PC-9 (cell line): Measurements from ENCODE around the gene EPHX1. TPM values are rescaled to one million over a fixed set of nuclear protein-coding genes. Genes with fewer than 3 reads are reported as not detected.

Experiments
- BruUV-seq: library from RNA; stranded (reverse); fragments of 400-500 nt; replicated peaks from 2 replicates; lab custom pipeline; 2021; lab: Mats Ljungman, UMichigan
- CTCF ChIA-PET: fragments of 300-600 bp; sonication (Branson Sonifier 250); formaldehyde crosslinking; loops from one replicate; lab custom pipeline; 2022; ENCODE audit warnings: antibody characterized with exemption; lab: Charles Lee
- POLR2A ChIA-PET: fragments of 300-600 bp; sonication (Branson Sonifier 250); formaldehyde crosslinking; loops from one replicate; lab custom pipeline; 2022; ENCODE audit warnings: antibody characterized with exemption; ENCODE audit not compliant: unreplicated experiment; lab: Charles Lee
- DNase-seq, 2 experiments: peaks; one replicate each; pipeline versions ENCODE4 v3.0.0 to v3.0.0-alpha.2; 2015 to 2022; ENCODE audit warnings: mixed read lengths in 1 of 2
- H2AFZ ChIP-seq: fragments of 200-600 bp; sonication (generic); 2 replicates; pipeline ENCODE4 v1.8.1; 2017; ENCODE audit warnings: antibody characterized with exemption
- H3F3A ChIP-seq: fragments of 200-600 bp; sonication (generic); 2 replicates; pipeline ENCODE4 v1.8.1; 2017; ENCODE audit warnings: antibody characterized with exemption, mild to moderate bottlenecking, low read depth; ENCODE audit not compliant: insufficient read depth
- H3K27ac ChIP-seq: fragments of 200-600 bp; sonication (generic); 2 replicates; pipeline ENCODE4 v1.6.1; 2016; ENCODE audit warnings: mixed run types
- H3K27me3 ChIP-seq: fragments of 200-600 bp; sonication (generic); 2 replicates; pipeline ENCODE4 v1.6.1; 2016; ENCODE audit warnings: low read depth, mixed run types; ENCODE audit not compliant: insufficient read depth
- H3K36me3 ChIP-seq: fragments of 200-600 bp; sonication (generic); 2 replicates; pipeline ENCODE4 v1.6.1; 2016; ENCODE audit warnings: low read depth, mixed run types
- H3K4me1 ChIP-seq: fragments of 200-600 bp; sonication (generic); replicated peaks from 2 replicates; pipeline ENCODE4 v1.6.1; 2016; ENCODE audit warnings: mixed run types; ENCODE audit not compliant: insufficient read depth
- H3K4me2 ChIP-seq: fragments of 200-600 bp; sonication (generic); 2 replicates; pipeline ENCODE4 v1.6.1; 2017; ENCODE audit warnings: mixed run types
- H3K4me3 ChIP-seq: fragments of 200-600 bp; sonication (generic); 2 replicates; pipeline ENCODE4 v1.6.1; 2016; ENCODE audit warnings: mixed run types
- H3K79me2 ChIP-seq: fragments of 200-600 bp; sonication (generic); 2 replicates; pipeline ENCODE4 v1.6.1; 2017; ENCODE audit warnings: low read depth, mixed run types
- H3K9me2 ChIP-seq: fragments of 200-600 bp; sonication (generic); 2 replicates; pipeline ENCODE4 v1.8.1; 2017; ENCODE audit warnings: mild to moderate bottlenecking; ENCODE audit not compliant: insufficient read depth
- H3K9me3 ChIP-seq: fragments of 200-600 bp; sonication (generic); 2 replicates; pipeline ENCODE4 v1.8.1; 2016; ENCODE audit warnings: low read depth; ENCODE audit not compliant: insufficient read depth
- H4K20me1 ChIP-seq: fragments of 200-600 bp; sonication (generic); 2 replicates; pipeline ENCODE4 v1.8.1; 2017; ENCODE audit not compliant: insufficient read depth
- EZH2 ChIP-seq: fragments of 200-600 bp; sonication (generic); IDR thresholded peaks from 2 replicates; pipeline ENCODE4 v1.8.0; 2017; ENCODE audit warnings: antibody characterized with exemption, low read depth
- intact Hi-C: fragments of 100-400 bp; cut with micrococcal nuclease; formaldehyde crosslinking; loops from one replicate; pipeline ENCODE4 v1.10.0; 2022; ENCODE audit not compliant: unreplicated experiment
- total RNA-seq: library from RNA; stranded (reverse); gene quantifications from 2 replicates; pipeline ENCODE4 v1.2.3, GENCODE V29; 2021
- TF ChIP-seq, protein P1 (sequence below): fragments of 200-600 bp; sonication (generic); conservative IDR thresholded peaks from 2 replicates; pipeline ENCODE4 v1.6.1; 2017; ENCODE audit warnings: mixed run types, antibody characterized with exemption, mild to moderate bottlenecking, moderate library complexity

Gene EPHX1
- total RNA-seq, 1 experiment from 2014 or later: 313 TPM

- H3K9me2 ChIP-seq: no peaks in the 10 kb centered on the region
- no peaks in the 10 kb centered on the region for H3K79me2 ChIP-seq
- H3K4me3 ChIP-seq: no peak overlapping the region
- POLR2A ChIA-PET: no interaction called here
- H3K27me3 ChIP-seq: no peaks in the 10 kb centered on the region
- no peak for TF ChIP-seq EZH2
- TF ChIP-seq, protein P1, sequence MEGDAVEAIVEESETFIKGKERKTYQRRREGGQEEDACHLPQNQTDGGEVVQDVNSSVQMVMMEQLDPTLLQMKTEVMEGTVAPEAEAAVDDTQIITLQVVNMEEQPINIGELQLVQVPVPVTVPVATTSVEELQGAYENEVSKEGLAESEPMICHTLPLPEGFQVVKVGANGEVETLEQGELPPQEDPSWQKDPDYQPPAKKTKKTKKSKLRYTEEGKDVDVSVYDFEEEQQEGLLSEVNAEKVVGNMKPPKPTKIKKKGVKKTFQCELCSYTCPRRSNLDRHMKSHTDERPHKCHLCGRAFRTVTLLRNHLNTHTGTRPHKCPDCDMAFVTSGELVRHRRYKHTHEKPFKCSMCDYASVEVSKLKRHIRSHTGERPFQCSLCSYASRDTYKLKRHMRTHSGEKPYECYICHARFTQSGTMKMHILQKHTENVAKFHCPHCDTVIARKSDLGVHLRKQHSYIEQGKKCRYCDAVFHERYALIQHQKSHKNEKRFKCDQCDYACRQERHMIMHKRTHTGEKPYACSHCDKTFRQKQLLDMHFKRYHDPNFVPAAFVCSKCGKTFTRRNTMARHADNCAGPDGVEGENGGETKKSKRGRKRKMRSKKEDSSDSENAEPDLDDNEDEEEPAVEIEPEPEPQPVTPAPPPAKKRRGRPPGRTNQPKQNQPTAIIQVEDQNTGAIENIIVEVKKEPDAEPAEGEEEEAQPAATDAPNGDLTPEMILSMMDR: no peak
- DNase-seq: no peak
- H3K27ac ChIP-seq: no peak overlapping the region
- BruUV-seq: no TSS peak
- peaks cover 36% of the 10 kb centered on the region; the same call in 1 of the 2 replicates for H3K36me3 ChIP-seq
- no peak overlapping the region for H2AFZ ChIP-seq
- no peaks in the 10 kb centered on the region for H3K9me3 ChIP-seq
- H4K20me1 ChIP-seq: no peaks in the 10 kb centered on the region
- no peaks in the 10 kb centered on the region for H3K4me1 ChIP-seq
- intact Hi-C loops: no loop called here
- H3F3A ChIP-seq: peaks cover 6% of the 10 kb centered on the region
- CTCF ChIA-PET: no interaction called here
- H3K4me2 ChIP-seq: no peak overlapping the region
Measured at GRCh38 chr1:225863167-225863566, 53.2 kb downstream of the EPHX1 start.

DNA sequence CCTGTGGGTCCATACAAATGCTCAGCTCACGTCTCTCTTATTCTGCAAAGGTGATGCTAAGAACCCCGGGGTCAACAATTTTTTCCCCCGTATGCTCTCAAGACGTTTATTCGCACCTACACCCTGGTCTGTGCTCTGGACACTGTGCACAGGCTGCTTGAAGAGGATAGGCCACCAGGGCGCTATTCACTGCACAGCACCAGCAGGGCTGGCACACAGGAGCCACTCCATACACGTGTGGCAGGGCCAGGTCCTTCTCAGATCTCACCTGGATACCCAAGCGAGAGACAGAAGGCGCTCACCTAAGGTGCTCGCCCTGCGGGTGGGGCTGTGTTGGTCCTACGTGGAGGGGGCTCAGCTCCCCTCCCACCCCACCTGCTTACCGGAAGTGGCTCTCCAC lies 55.6 kb downstream of the EPHX1 start:
- Histone ChIP-seq H4K20me1 (no peaks in the 10 kb centered on the region), H3K4me1 (peaks cover 3% of the 10 kb centered on the region; the same call in 1 of the 2 replicates), H3K9me2 (no peaks in the 10 kb centered on the region), H3F3A (peaks cover 7% of the 10 kb centered on the region), H3K9me3 (no peaks in the 10 kb centered on the region), H3K27me3 (no peaks in the 10 kb centered on the region), H2AFZ (no peak overlapping the region), H3K4me3 (no peak overlapping the region), H3K79me2 (no peaks in the 10 kb centered on the region), H3K36me3 (peaks cover 42% of the 10 kb centered on the region), H3K4me2 (no peak overlapping the region), H3K27ac (no peak overlapping the region)
- CTCF ChIA-PET: no interaction called here
- DNase-seq: no peak
- TF ChIP-seq, protein P1: no peak
- TF ChIP-seq EZH2: no peak
- POLR2A ChIA-PET: no interaction called here
- intact Hi-C loops: no loop called here
- no TSS peak for BruUV-seq

DNA sequence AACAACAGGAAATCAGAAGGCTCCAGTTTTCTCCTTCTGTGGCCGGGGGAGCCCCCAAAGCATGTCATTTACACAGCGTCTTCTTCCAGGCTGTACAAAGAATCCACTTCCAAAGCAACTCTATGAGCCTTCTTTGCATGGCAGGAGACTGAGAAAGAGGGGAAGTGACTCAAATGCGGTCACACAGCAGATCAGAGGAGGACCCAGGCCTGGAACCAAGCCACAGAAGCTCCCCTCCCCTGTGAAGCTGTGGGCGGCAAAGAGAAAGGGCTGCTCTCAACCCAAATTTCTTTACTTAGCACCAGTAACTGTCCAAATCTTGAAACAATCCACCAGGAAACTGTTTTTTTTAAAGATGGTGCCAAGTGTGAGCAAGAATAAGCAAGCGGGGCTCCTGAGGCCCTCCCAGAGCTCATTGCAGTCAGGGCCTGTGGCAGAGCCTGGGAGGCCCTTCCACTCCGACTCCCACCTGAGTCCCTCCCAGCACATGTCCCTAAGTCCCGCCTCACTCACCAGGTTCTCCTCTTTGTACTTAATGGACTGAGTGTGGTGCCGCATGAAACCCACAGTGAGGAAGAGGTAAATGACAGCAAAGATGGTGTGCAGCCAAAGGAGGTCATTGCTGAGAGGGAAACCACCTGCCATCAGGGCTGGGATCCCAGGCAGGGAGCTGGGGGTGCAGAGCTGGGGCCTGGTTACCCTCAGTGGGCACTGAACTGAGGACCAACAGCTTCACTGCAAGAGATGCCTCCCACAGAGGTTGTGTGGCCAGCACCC lies 56.3 kb downstream of the EPHX1 start:
- no peaks in the 10 kb centered on the region for H3K9me2 ChIP-seq
- ChIA-PET CTCF (no interaction called here), POLR2A (interaction anchor here (0.6 kb wide), 1 partner anchor 156 kb away, joined by 6 read pairs; no protein-coding TSS in a partner anchor)
- no peaks in the 10 kb centered on the region for H3K27me3 ChIP-seq
- H3K4me2 ChIP-seq: no peak overlapping the region
- no peak overlapping the region for H2AFZ ChIP-seq
- DNase-seq: no peak
- peaks cover 11% of the 10 kb centered on the region for H3K4me1 ChIP-seq
- no peak for TF ChIP-seq EZH2
- TF ChIP-seq, protein P1: no peak
- H3K9me3 ChIP-seq: no peaks in the 10 kb centered on the region
- peaks cover 15% of the 10 kb centered on the region for H3F3A ChIP-seq
- H4K20me1 ChIP-seq: no peaks in the 10 kb centered on the region
- no peak overlapping the region for H3K4me3 ChIP-seq
- BruUV-seq: no TSS peak
- H3K79me2 ChIP-seq: no peaks in the 10 kb centered on the region
- no peak overlapping the region for H3K27ac ChIP-seq
- intact Hi-C loops: no loop called here
- peaks cover 42% of the 10 kb centered on the region for H3K36me3 ChIP-seq
